Medulla oblongata (tissue), 1 donor: ENCODE measurements around the gene FAM131B.

Experiments
- DNase-seq: peaks from one replicate; pipeline ENCODE4 v3.0.0-alpha.2; 2015; ENCODE audit errors: extremely low spot score

FAM131B gene

DNA sequence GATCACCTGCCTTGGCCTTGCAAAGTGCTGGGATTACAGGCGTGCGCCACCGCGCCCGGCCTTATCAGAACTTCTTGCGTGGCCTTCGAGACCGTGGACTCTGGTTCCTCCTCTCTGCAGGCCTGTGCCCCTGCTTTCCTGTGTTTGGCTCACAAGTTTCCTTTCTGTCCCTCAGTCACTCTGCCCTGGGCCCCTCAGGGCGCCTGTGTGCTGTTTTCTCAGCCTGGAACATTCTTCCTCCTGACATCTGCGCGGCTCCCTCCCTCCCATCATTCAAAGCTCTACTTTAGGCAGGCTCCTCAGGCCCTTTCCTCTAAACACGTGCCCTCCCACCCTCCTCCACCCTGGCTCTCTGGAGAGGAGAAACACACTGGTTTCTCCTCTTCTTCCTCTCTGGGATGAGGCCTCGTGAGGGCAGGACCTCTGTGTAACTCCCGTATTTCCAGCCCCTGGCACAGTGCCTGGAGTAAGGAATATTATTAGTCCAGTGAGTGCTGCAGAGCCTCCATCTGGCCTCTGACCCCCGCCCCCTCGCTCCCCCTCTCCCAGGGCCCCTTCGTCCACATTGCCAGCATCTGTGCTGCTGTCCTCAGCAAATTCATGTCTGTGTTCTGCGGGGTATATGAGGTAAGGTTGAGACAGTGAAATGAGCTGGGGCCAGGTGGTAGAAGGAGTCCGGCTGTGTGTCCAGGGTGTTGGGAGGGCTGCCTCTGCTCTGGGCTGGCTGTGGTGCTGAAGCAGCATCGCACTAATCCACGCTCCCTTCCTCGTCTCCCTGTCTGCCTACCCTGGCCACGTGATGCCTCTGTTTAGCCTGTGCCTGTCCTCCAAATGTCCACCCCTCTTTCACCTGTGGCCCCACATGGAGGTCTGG, 39.5 kb downstream of the FAM131B start:
- DNase-seq = no peak

DNA sequence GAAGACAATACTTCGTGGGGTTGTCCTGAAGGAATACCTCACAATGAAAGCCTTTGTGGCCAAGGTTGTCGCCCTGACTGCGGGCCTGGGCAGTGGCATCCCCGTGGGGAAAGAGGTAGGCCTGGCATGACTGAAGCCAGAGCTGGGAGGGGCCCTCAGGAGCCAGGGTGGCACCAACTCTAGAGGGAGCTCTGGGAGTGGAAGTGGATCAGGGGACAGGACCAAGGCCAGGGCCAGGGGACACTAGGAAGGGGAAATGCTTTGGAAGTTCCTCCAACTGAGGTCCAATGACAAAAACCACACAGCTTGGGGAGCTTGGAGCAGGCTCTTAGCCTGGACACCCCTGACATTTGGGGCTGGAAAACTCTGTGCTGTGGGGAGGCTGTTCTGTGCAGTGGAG, 40.8 kb downstream of the FAM131B start:
- DNase-seq = peak; percentile 46

DNA sequence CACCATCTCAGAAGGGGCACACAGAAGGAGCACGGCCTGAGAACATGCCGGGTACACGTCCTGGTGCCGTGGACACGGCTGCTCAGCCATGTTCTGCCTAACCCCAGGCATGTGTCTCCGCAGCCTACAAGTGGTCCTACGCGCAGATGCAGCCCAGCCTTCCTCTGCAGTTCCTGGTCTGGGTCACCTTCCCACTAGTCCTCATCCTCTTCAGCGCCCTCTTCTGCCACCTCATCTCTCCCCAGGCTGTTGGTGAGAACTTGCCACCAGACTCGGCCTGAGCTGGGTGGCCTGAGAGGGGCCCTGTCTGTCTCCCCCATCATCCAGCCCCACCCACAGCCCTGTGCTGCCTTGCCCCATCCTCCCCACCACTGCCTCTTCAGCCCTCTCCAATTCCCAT, 41.3 kb downstream of the FAM131B start:
- no peak for DNase-seq

DNA sequence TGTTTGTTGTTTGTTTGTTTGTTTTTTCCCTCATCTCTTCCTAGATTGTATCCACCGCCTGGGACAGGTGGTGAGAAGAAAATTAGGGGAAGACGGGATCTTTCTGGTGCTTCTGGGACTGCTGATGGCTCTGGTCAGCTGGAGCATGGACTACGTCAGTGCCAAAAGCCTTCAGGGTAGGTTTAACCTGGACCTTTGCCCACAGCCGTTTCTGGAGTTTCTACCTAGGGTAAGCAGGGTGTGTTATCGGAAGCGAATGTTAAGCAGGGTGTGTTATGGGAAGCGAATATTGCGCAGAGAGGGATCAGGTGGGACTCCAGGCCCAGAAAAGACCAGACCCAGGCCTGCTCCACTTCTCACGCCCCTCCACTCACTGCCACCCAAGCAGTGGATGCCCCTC, 41.9 kb downstream of the FAM131B start:
- DNase-seq = no peak

DNA sequence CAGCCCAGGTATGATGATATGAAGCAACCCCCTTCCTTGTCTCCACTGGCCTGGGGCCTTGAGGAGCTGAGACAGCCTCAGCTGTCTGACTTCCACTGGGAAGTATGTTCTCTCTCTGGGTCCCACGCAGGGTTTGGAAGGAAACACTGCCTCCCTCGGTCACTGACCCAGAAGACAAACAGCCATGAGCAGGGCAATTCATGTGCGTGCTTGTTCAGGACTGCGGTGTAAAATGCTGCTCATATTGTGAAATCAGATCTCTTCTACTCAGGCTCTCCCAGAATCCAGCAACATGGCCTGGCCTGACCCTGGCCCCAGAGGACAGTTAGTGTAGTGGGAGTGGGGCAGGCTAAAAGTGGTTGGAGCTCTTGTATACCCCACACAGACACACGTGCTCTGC, 43.9 kb downstream of the FAM131B start:
- DNase-seq = no peak

DNA sequence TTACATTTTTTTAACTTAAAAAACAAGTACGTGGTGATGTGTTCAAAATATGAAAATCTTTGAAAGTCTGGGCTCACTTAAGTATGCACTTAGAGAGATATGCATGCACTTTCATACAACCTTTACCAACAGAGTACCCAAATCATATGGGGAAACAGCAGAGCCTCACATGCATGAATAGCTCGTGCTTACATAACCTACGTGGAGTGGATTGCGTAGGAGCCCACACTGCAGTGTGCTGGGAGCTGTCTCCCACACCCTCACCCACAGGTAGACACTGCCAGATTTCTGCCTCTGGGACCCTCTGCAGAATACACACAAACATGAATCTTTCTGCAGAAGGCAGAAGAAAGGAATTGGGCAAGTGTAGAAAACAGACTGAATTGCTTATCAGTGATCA, 46.0 kb downstream of the FAM131B start:
- no peak for DNase-seq

DNA sequence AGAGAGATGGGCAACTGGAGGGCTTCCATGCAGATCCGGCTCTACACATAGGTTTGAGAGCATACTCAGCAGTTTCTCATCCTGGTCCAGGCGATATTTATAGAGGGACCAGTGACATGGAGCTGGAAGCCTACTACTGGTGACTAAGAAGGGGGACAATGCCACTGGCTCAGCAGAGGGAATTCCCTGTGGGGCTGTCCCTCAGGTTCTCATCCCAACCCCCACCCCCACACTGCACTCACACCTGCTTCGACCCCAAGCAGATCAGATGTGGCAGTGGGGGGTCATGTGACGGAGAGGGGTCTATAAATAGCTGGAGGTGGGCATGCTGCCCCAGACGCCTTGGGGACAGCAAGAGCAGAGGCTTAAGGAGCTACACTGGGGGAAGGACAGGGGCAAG, 46.7 kb downstream of the FAM131B start, which contains the start of gene CLCN1:
Gene CLCN1, plus strand, starts transcription at position 336 of the 400 bp plus-strand sequence. CDS start 102 bp downstream, outside the sequence.
- no peak for DNase-seq

DNA sequence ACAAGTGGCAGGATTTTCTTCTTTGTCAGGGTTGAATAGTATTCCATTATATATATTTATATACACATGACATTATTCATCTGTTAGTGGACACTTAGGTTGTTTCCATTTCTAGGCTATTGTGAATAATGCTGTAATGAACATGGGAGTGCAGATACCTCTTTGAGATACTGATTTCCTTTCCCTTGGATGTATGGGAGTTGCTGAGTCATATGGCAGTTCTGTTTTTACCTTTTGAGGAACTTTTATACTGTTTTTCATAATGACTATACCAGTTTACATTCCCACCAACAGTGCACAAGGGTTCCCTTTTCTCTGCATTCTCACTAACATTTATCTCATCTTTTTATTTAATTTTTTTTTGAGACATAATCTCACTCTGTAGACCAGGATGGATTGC, 48.4 kb downstream of the FAM131B start:
- no peak for DNase-seq

DNA sequence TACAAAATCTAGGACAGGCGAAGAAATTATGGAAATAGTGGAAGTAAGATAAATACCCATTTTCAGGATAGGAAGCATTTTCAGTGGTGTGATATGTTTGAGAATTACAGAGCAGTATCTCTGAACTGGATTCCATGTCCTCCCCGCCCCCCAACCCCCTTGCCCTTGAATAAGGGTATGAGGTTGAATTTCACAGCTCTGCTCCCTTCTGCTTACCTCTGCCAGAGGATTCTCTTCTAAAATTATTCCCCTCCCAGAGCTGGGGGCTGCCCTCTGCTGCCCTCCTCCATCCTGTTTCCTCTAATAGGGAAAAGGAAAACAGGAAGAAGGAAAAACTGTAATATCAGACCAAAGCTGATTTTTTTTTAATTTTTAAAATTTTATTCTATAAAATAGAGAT, 53.9 kb downstream of the FAM131B start:
- DNase-seq = no peak

DNA sequence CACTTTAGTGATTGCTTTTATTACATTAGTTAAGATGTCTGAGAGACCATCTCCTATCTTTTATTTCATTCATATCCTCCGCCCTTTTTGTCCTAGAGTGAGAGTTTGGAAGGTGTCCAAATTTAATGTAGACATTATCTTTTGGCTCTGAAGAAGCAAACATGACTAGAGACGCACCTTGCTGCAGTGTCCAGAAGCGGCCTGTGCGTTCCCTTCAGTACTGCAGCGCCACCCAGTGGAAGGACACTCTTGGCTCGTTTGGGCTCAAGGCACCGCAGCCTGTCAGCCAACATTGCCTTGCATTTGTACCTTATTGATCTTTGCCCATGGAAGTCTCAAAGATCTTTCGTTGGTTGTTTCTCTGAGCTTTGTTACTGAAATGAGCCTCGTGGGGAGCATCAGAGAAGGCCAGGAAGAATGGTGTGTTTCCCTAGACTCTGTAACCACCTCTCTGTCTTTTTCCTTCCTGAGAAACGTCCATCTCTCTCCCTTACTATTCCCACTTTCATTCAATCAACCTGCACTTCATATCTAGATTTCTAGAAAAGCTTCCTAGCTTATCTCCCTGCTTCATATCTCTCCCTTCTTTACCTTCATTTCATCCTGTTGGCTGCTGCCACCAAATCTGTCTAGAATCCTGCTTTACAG, 57.0 kb downstream of the FAM131B start:
- peak; percentile 82 for DNase-seq

DNA sequence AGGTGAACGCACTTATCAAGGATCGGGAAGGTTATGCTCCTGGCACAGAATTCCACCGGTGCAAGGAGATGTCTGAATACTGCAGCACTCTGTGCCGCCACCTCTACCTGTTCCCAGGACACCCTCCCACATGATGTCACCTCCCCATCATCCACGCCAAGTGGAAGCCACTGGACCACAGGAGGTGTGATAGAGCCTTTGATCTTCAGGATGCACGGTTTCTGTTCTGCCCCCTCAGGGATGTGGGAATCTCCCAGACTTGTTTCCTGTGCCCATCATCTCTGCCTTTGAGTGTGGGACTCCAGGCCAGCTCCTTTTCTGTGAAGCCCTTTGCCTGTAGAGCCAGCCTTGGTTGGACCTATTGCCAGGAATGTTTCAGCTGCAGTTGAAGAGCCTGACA, 57.6 kb downstream of the FAM131B start:
- DNase-seq = no peak

DNA sequence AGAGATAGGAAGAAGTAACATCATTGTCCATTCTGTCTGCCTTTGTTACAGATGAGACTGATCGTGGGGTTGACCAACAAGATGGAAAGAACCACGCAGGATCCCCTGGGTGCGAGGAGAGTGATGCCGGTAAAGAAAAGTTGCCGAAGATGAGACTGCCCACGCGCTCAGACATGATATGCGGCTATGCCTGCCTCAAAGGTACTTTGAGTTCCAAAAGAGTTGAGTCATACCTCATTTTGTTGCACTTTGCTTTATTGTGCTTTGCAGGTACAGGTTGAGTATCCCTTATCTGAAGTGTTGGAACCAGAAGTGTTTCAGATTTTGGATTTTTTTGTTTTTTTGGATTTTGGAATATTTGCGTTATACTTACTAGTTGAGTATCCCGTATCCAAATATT, 58.8 kb downstream of the FAM131B start:
- no peak for DNase-seq
